ENCODE data around the gene COQ2. TPM values are rescaled to one million over a fixed set of nuclear protein-coding genes. Genes with fewer than 3 reads are reported as not detected.
A peak's percentile ranks its signal among the peaks of the same experiment; 100 is the strongest.

COQ2 gene
- total RNA-seq, 2 experiments from 2014 or later = 12.1 to 14.4 TPM

DNA sequence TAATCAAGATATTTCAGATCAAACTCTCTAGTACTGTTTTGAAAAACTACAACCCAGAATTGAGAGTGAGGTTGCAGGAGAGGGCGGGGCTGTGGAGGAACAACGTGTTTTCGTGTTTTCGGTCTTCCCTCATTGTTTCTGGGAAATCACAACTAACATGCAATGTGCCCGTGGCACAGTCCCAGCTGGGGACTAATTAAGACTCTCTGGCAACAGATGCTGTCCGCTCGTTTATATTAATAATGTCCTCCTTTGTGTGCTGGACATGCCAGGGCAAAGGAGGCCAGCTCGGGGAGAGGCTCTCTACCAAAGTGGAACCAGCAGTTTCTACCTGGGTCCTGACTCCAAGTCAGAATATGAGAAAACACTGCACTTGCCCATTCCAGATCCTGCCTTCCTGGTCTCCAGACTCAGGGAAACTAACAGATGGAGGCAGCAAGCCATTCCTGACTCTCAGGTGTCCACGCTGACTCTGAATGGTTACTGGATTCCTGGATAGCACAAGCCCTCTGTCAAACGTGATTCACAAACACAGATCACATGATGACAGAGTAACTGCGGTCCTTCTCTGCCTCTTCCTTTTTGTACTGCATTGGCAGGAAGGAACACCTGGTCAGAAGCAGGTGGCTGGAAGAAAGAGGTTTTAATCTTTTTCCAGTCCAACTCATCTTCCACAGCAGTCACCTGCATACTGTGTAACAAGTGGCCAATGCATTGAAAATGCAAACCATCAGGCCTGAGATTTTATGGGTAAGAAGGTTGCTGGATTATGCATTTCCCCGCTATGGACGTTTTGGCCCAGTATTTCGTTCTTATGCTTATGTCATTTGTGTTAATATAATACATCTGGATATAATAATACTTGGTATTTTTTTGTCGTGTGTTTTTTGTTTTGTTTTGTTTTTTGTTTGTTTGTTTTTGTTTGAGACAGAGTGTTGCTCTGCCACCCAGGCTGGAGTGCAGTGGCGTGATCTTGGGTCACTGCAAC lies 65.0 kb downstream of the COQ2 start:
- Histone ChIP-seq H3K4me1 (ENCODE audit: insufficient read depth, low read length, poor library complexity, severe bottlenecking) (peaks cover 90% of the 10 kb centered on the region), H4K20me1 (ENCODE audit: insufficient read depth, low read length) (no peaks in the 10 kb centered on the region), H3K9me2 (ENCODE audit: insufficient read depth, low read length) (no peaks in the 10 kb centered on the region), H3K4me2 (ENCODE audit: low read length) (peak overlapping the region; percentile 79), H3K4me3 (ENCODE audit: low read depth, low read length, poor library complexity, severe bottlenecking) (peak overlapping the region; percentile 51), H3K36me3 (ENCODE audit: insufficient read depth, low read length) (peaks cover 5% of the 10 kb centered on the region; the same call in 1 of the 2 replicates), H3K27ac (ENCODE audit: low read depth, low read length, poor library complexity, severe bottlenecking) (peak overlapping the region; percentile 76), H3K79me2 (ENCODE audit: insufficient read depth, low read depth, low read length) (no peaks in the 10 kb centered on the region), H3K9me3 (ENCODE audit: low read length) (peaks cover 16% of the 10 kb centered on the region; the same call in 1 of the 2 replicates), H2AFZ (ENCODE audit: low read length) (no peak overlapping the region)
- ChIA-PET CTCF (ENCODE audit: unreplicated experiment) (no interaction called here), POLR2A (no interaction called here)
- no TSS peak for BruUV-seq (replicated peaks)
- TF ChIP-seq EZH2phosphoT487 (IDR thresholded peaks at IDR 0.05; ENCODE audit: borderline replicate concordance, low read depth, low read length) = no peak
- TF ChIP-seq, protein P1, sequence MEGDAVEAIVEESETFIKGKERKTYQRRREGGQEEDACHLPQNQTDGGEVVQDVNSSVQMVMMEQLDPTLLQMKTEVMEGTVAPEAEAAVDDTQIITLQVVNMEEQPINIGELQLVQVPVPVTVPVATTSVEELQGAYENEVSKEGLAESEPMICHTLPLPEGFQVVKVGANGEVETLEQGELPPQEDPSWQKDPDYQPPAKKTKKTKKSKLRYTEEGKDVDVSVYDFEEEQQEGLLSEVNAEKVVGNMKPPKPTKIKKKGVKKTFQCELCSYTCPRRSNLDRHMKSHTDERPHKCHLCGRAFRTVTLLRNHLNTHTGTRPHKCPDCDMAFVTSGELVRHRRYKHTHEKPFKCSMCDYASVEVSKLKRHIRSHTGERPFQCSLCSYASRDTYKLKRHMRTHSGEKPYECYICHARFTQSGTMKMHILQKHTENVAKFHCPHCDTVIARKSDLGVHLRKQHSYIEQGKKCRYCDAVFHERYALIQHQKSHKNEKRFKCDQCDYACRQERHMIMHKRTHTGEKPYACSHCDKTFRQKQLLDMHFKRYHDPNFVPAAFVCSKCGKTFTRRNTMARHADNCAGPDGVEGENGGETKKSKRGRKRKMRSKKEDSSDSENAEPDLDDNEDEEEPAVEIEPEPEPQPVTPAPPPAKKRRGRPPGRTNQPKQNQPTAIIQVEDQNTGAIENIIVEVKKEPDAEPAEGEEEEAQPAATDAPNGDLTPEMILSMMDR (conservative IDR thresholded peaks at IDR 0.05; ENCODE audit: low read length) = no peak
- peak; percentile 94 for DNase-seq (ENCODE audit: low spot score)
- intact Hi-C loops (cut with micrococcal nuclease; ENCODE audit: unreplicated experiment) = no loop called here

DNA sequence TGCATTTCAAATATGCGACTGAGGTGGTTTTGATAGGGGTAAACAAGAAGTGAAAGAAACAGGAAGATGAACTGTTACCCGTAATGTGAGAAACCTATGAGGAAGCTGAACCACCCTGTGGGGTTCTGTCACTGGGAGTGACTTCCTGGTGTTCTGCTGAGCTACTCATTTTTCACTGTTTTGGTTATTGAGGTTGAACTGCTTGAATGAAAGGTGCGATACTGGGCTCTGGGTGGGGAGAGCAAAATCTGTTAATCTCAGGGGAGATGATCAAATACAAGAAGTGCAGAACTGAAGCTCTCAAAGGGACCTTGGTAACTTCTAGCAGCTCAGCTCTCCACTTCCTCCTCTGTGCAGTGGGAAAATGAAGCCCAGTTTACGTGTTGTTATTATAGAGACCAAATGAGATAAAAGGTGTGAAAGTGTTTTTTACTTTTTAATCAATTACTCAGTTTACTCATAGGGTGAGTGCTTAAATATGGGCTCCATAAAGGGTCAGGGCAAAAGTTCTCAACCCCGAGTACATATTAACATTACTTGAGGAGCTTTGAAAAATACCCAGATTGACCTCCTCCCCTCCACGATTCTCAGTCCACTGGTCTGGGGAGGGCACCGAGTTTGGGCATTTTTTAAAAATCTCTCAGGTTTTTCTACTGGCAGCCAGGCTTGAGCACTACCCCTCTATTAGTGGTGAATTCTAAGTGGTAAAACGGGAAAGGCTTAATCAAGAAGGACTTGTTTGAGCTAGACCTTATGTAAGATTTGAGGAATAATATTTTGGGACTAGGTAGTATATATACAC lies 66.7 kb downstream of the COQ2 start:
- Histone ChIP-seq H3K4me2 (ENCODE audit: low read length) (peak overlapping the region; percentile 79), H3K79me2 (ENCODE audit: insufficient read depth, low read depth, low read length) (no peaks in the 10 kb centered on the region), H3K4me1 (ENCODE audit: insufficient read depth, low read length, poor library complexity, severe bottlenecking) (peaks cover 81% of the 10 kb centered on the region), H3K27ac (ENCODE audit: low read depth, low read length, poor library complexity, severe bottlenecking) (peak overlapping the region; percentile 86), H3K9me3 (ENCODE audit: low read length) (peaks cover 33% of the 10 kb centered on the region), H3K9me2 (ENCODE audit: insufficient read depth, low read length) (no peaks in the 10 kb centered on the region), H3K36me3 (ENCODE audit: insufficient read depth, low read length) (peaks cover 17% of the 10 kb centered on the region), H2AFZ (ENCODE audit: low read length) (peak overlapping the region; percentile 50; the same call in 1 of the 2 replicates), H4K20me1 (ENCODE audit: insufficient read depth, low read length) (no peaks in the 10 kb centered on the region), H3K4me3 (ENCODE audit: low read depth, low read length, poor library complexity, severe bottlenecking) (peak overlapping the region; percentile 43)
- intact Hi-C loops (cut with micrococcal nuclease; ENCODE audit: unreplicated experiment) = loop anchor here (1.0 kb wide), 2 partner anchors 106 to 183 kb away; partner anchors contain the start of gene COPS4
- no peak for TF ChIP-seq EZH2phosphoT487 (IDR thresholded peaks at IDR 0.05; ENCODE audit: borderline replicate concordance, low read depth, low read length)
- TF ChIP-seq, protein P1 (conservative IDR thresholded peaks at IDR 0.05; ENCODE audit: low read length) = no peak
- ChIA-PET CTCF (ENCODE audit: unreplicated experiment) (interaction anchor here (0.9 to 1.2 kb wide), 3 partner anchors 10 to 20 kb away, joined by 3 to 4 read pairs (median 3); no protein-coding TSS in a partner anchor), POLR2A (interaction anchor here (0.5 to 2.3 kb wide), 17 partner anchors 8 to 540 kb away, joined by 3 to 18 read pairs (median 4); no protein-coding TSS in a partner anchor)
- TSS peak; percentile 89 for BruUV-seq (replicated peaks)
- peak; percentile 95 for DNase-seq (ENCODE audit: low spot score)
